H1 (cell line): ENCODE results near the gene TLCD5.

Experiments used
- ATF3 ChIP-seq: IDR thresholded peaks from 2 replicates; pipeline ENCODE4 v1.6.1; 2011; ENCODE audit warnings: low read depth, mild to moderate bottlenecking, low read length; ENCODE audit not compliant: insufficient read depth
- BCL11A ChIP-seq, 2 experiments: IDR thresholded peaks; one replicate each; pipeline ENCODE4 v1.6.1; 2011; ENCODE audit warnings: low read depth in 2 of 2, low read length in 2 of 2, mild to moderate bottlenecking in 2 of 2
- CTCF ChIP-seq, 3 experiments: IDR thresholded peaks; 1 replicate in 2 of 3; 2 replicates in 1 of 3; pipeline versions ENCODE4 v1.5.1 to v1.6.1; 2011; ENCODE audit warnings: low read length in 3 of 3, mild to moderate bottlenecking in 3 of 3, inconsistent platforms in 2 of 3, low read depth in 1 of 3, moderate library complexity in 1 of 3; ENCODE audit not compliant: insufficient read depth in 1 of 3; ENCODE audit errors: control extremely low read depth in 1 of 3
- EP300 ChIP-seq, 2 experiments: IDR thresholded peaks; 1 replicate in 1 of 2; 2 replicates in 1 of 2; pipeline ENCODE4 v1.6.1; 2011 to 2012; ENCODE audit warnings: low read depth in 2 of 2, low read length in 2 of 2, mild to moderate bottlenecking in 2 of 2, borderline replicate concordance in 1 of 2, inconsistent platforms in 1 of 2, moderate library complexity in 1 of 2
- JUN ChIP-seq: IDR thresholded peaks from 2 replicates; pipeline ENCODE4 v1.6.1; 2011; ENCODE audit warnings: low read depth, mild to moderate bottlenecking, improper control_type of control experiment, low read length
- POLR2A ChIP-seq, 2 experiments: IDR thresholded peaks; 1 replicate in 1 of 2; 2 replicates in 1 of 2; pipeline ENCODE4 v1.6.1; 2011; ENCODE audit warnings: low read depth in 2 of 2, low read length in 2 of 2, mild to moderate bottlenecking in 2 of 2; ENCODE audit errors: control extremely low read depth in 1 of 2
- RFX5 ChIP-seq: IDR thresholded peaks from 2 replicates; pipeline ENCODE4 v1.6.1; 2011; ENCODE audit warnings: low read depth, low read length, improper control_type of control experiment, borderline replicate concordance
- SUZ12 ChIP-seq: fragments of 200-600 bp; sonication (generic); IDR thresholded peaks from 2 replicates; pipeline ENCODE4 v1.6.1; 2012; ENCODE audit warnings: mild to moderate bottlenecking, inconsistent platforms, low read length, moderate library complexity, mixed read lengths
- TAF1 ChIP-seq: IDR thresholded peaks from 2 replicates; pipeline ENCODE4 v1.6.1; 2011; ENCODE audit warnings: mild to moderate bottlenecking, low read depth, low read length

- no peak for TF ChIP-seq EP300 (IDR thresholded peaks at IDR 0.05; ENCODE audit: borderline replicate concordance in 1 of 2, low read depth in 2 of 2, low read length in 2 of 2)
- TF ChIP-seq RFX5, result no peak
- no peak for TF ChIP-seq ATF3
- no peak for TF ChIP-seq JUN
- TF ChIP-seq CTCF (IDR thresholded peaks at IDR 0.05; ENCODE audit: control extremely low read depth in 1 of 3, insufficient read depth in 1 of 3, low read depth in 1 of 3, low read length in 3 of 3), result peak; percentile 19 to 59 (median 30)
- TF ChIP-seq POLR2A (IDR thresholded peaks at IDR 0.05; ENCODE audit: control extremely low read depth in 1 of 2, low read depth in 2 of 2, low read length in 2 of 2), result peak in 1 of 2 experiments; percentile 68; a peak in 2 of 3 replicates
- TF ChIP-seq TAF1, result peak; percentile 80
- no peak for TF ChIP-seq SUZ12
- no peak for TF ChIP-seq BCL11A (IDR thresholded peaks at IDR 0.05; ENCODE audit: low read depth in 2 of 2, low read length in 2 of 2)
Measured at GRCh38 chr11:120324932-120325810, at the start of gene TLCD5.
